ENCODE results near the gene YDJC. TPM values are rescaled to one million over a fixed set of nuclear protein-coding genes. Genes with fewer than 3 reads are reported as not detected.
A peak's percentile ranks its signal among the peaks of the same experiment; 100 is the strongest.

YDJC gene
- total and polyA plus RNA-seq, 2 experiments from 2014 or later = 24.1 to 44.5 TPM

DNA sequence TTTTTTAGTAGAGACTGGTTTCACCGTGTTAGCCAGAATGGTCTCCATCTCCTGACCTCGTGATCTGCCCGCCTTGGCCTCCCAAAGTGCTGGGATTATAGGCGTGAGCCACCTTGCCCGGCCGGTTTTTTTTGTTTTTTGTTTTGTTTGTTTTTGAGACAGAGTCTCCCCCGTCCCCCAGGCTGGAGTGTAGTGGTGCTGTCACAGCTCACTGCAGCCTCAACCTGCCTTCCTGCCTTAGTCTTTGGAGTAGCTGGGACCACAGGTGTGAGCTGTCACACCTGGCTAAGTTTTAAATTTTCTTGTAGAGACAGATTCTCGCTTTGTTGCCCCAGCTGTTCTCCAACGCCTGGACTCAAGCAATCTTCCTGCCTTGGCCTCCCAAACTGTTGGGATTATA, 39.2 kb upstream of the YDJC start:
- no peak overlapping the region for H2AFZ ChIP-seq
- 60% methylated on average over 8 of the region's 9 CpGs for WGBS (ENCODE audit: low lambda C conversion rate, missing lambda C conversion rate)
- H3K9me3 ChIP-seq (ENCODE audit: low read depth) = no peaks in the 10 kb centered on the region
- no peaks in the 10 kb centered on the region for H3K27me3 ChIP-seq
- no peak for TF ChIP-seq EZH2 (IDR thresholded peaks at IDR 0.05; ENCODE audit: borderline replicate concordance)
- TF ChIP-seq, protein P1, sequence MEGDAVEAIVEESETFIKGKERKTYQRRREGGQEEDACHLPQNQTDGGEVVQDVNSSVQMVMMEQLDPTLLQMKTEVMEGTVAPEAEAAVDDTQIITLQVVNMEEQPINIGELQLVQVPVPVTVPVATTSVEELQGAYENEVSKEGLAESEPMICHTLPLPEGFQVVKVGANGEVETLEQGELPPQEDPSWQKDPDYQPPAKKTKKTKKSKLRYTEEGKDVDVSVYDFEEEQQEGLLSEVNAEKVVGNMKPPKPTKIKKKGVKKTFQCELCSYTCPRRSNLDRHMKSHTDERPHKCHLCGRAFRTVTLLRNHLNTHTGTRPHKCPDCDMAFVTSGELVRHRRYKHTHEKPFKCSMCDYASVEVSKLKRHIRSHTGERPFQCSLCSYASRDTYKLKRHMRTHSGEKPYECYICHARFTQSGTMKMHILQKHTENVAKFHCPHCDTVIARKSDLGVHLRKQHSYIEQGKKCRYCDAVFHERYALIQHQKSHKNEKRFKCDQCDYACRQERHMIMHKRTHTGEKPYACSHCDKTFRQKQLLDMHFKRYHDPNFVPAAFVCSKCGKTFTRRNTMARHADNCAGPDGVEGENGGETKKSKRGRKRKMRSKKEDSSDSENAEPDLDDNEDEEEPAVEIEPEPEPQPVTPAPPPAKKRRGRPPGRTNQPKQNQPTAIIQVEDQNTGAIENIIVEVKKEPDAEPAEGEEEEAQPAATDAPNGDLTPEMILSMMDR (IDR thresholded peaks at IDR 0.05; ENCODE audit: poor library complexity) = no peak
- TF ChIP-seq EZH2phosphoT487 (IDR thresholded peaks at IDR 0.05; ENCODE audit: low read depth, severe bottlenecking, unreplicated experiment) = no peak
- peaks cover 27% of the 10 kb centered on the region for H3K79me2 ChIP-seq
- H4K20me1 ChIP-seq (ENCODE audit: insufficient read depth, poor library complexity, severe bottlenecking) = peaks cover 2% of the 10 kb centered on the region
- H3K9me2 ChIP-seq (replicated peaks; ENCODE audit: insufficient read depth) = no peaks in the 10 kb centered on the region
- no peaks in the 10 kb centered on the region for H3K36me3 ChIP-seq (replicated peaks; ENCODE audit: insufficient read depth, low read depth)
- DNase-seq (ENCODE audit: low spot score) = no peak
- peak overlapping the region; percentile 56 for H3K27ac ChIP-seq
- no peak overlapping the region for H3K4me2 ChIP-seq
- H3K4me3 ChIP-seq = no peak overlapping the region
- H3K4me1 ChIP-seq (ENCODE audit: insufficient read depth) = peaks cover 4% of the 10 kb centered on the region

DNA sequence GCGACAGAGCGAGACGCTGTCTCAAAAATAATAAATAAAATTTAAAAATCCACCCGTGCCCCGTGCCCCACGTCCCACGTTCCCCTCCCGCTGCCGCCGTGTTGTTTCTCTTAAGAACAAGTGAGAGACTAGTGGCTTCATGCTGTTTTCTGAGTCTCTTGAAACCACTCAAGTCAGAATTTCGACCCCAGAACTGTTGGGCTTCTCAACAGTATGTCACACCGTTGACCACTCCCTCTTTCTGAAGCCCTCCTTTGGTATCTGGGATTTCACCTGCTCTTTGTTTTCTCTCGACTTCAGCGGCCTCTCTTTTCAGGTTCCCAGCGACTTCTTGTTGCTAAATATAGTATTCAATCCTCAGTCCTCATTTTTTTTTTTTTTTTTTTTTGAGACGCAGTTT, 37.0 kb upstream of the YDJC start:
- DNase-seq (ENCODE audit: low spot score) = no peak
- H3K4me1 ChIP-seq (ENCODE audit: insufficient read depth) = peaks cover 4% of the 10 kb centered on the region
- H4K20me1 ChIP-seq (ENCODE audit: insufficient read depth, poor library complexity, severe bottlenecking) = peaks cover 2% of the 10 kb centered on the region
- no peaks in the 10 kb centered on the region for H3K27me3 ChIP-seq
- H3K9me3 ChIP-seq (ENCODE audit: low read depth) = no peaks in the 10 kb centered on the region
- no peaks in the 10 kb centered on the region for H3K36me3 ChIP-seq (replicated peaks; ENCODE audit: insufficient read depth, low read depth)
- H3K27ac ChIP-seq = peak overlapping the region; percentile 94
- TF ChIP-seq, protein P1 (IDR thresholded peaks at IDR 0.05; ENCODE audit: poor library complexity) = no peak
- TF ChIP-seq EZH2phosphoT487 (IDR thresholded peaks at IDR 0.05; ENCODE audit: low read depth, severe bottlenecking, unreplicated experiment) (no peak), EZH2 (IDR thresholded peaks at IDR 0.05; ENCODE audit: borderline replicate concordance) (no peak)
- H3K9me2 ChIP-seq (replicated peaks; ENCODE audit: insufficient read depth) = no peaks in the 10 kb centered on the region
- 63% methylated on average over 16 of the region's 16 CpGs for WGBS (ENCODE audit: low lambda C conversion rate, missing lambda C conversion rate)
- peak overlapping the region; percentile 88 for H2AFZ ChIP-seq
- peaks cover 27% of the 10 kb centered on the region for H3K79me2 ChIP-seq
- peak overlapping the region; percentile 87 for H3K4me2 ChIP-seq
- H3K4me3 ChIP-seq = peak overlapping the region; percentile 74

DNA sequence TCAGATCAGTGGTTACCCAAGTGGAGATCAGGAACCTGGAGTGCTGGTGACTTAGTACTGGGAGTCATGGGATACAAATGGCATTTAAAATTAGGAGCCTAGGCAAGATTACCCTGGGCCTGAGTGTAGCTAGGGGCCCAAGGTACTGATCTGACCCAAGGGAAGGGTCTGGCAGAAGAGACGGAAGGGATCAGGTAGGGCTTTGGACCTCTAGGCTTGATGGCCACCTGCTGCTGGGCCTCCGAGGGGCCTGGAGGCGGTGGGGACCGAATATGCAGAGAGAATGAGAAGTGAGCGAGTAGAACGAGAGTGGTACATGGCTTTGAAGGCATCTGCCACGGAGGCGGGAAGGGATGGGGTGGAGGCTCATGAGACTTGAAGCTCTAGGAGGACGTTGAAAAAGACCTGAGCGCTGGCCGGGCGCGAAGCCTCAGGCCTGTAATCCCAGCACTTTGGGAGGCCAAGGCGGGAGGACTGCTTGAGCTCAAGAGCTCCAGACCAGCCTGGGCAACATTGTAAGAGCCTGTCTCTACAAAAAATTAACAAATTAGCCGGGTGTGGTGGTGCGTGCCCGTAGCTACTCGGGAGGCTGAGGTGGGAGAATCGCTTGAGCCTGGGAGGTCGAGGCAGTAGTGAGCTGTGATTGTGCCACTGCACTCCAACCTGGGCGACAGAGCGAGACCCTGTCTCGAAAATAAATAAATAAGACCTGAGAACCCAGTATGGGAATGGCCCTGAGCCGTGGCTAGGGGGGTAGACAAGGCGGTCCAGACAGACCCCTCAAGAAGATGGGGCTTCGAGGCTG, 35.4 kb upstream of the YDJC start:
- Histone ChIP-seq H3K9me2 (replicated peaks; ENCODE audit: insufficient read depth) (no peaks in the 10 kb centered on the region), H3K4me1 (ENCODE audit: insufficient read depth) (peaks cover 4% of the 10 kb centered on the region), H3K79me2 (peaks cover 23% of the 10 kb centered on the region), H3K27me3 (no peaks in the 10 kb centered on the region), H4K20me1 (ENCODE audit: insufficient read depth, poor library complexity, severe bottlenecking) (no peaks in the 10 kb centered on the region), H3K4me3 (peak overlapping the region; percentile 24), H3K27ac (peak overlapping the region; percentile 94), H3K9me3 (ENCODE audit: low read depth) (no peaks in the 10 kb centered on the region), H3K4me2 (peak overlapping the region; percentile 87), H2AFZ (peak overlapping the region; percentile 69), H3K36me3 (replicated peaks; ENCODE audit: insufficient read depth, low read depth) (no peaks in the 10 kb centered on the region)
- peak; percentile 3 for DNase-seq (ENCODE audit: low spot score)
- 80% methylated on average over 25 of the region's 26 CpGs for WGBS (ENCODE audit: low lambda C conversion rate, missing lambda C conversion rate)
- TF ChIP-seq EZH2 (IDR thresholded peaks at IDR 0.05; ENCODE audit: borderline replicate concordance) = no peak
- TF ChIP-seq, protein P1 (IDR thresholded peaks at IDR 0.05; ENCODE audit: poor library complexity) = no peak
- no peak for TF ChIP-seq EZH2phosphoT487 (IDR thresholded peaks at IDR 0.05; ENCODE audit: low read depth, severe bottlenecking, unreplicated experiment)
